Activated CD4-positive, CD25-positive, alpha-beta regulatory T cell treated with anti-CD3 and anti-CD28 coated beads, Interleukin-2, amount 50 U/mL, for 24 hours (primary cell): Measurements from ENCODE around the gene TNFAIP6.
"Not testable (repeated sequence)": the region's sequence is repeated elsewhere in the genome, so short reads cannot be mapped to it uniquely, and the experiment has no call there.

Experiments used
- ATAC-seq, 2 donors: fragments of 150-1000 bp; cut with Tn5 transposase; one replicate each; pipeline ENCODE4 v1.10.0; 2021; ENCODE audit warnings: mild to moderate bottlenecking in 1 of 2, moderate library complexity in 1 of 2

The TNFAIP6 gene

DNA sequence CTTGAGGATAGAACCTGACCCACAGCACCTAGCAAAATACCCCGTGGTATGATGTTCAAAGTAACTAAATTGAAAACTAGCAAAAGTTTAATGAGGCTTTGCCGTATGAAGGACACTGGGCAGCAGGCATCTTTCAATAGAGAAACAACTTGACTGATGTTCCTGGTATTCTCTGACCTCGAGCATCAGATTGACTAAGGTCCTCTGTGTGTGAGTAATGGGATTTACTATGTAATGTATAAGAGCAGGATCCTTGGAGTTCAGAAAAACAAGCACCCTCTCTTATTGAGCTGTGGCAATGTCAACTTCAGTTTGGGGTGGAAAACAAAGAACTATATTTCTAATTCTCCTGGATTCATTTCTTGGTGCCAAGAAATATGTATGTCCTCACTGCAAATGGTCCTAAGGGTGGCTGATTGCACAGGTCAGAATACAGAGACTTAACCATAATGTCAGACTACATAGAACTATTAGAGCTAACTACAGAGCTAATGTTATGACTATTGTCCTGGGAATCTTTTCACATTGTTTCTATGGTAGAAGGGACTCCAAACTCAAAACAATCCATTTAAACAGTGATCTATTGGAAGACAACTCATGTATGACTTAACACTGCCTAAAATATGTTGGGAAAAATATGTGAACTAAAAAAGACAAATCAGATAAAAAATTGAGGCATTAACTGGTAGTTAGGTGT lies 4.4 kb downstream of the TNFAIP6 start:
- no peak for ATAC-seq

DNA sequence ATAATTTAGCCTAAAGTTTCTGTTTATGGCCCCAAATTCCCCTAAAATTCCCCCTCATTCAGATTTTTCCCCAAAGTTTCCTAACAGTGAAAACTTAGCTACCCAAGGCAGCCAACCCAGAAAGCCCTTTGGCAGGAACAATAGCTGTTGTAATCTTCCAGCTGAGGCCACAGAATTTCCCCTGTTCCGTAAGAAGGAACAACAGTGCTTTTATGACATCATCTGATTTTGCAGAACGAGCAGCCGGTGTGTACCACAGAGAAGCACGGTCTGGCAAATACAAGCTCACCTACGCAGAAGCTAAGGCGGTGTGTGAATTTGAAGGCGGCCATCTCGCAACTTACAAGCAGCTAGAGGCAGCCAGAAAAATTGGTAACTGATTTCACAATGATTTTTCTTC lies 6.3 kb downstream of the TNFAIP6 start:
- ATAC-seq: peak in 1 of 2 donors; percentile 25

DNA sequence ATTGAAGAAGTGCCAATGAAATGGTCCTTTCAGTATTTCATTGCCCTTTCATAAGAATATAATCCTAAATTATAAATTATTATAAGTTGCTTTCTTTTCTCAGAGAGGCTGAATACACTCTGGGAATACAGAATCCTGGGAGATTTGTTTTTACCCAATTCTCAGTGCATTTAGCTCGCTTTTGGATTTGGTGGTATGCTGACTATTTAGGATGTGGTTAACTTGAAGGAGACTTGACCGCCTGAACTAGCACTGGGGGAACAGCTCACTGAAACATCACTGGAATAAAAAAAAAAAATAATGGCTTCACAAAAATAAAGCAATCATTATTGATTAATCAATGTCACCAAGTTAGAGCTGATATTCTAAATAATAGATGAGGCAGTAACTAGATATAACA lies 10.2 kb downstream of the TNFAIP6 start:
- ATAC-seq: no peak

DNA sequence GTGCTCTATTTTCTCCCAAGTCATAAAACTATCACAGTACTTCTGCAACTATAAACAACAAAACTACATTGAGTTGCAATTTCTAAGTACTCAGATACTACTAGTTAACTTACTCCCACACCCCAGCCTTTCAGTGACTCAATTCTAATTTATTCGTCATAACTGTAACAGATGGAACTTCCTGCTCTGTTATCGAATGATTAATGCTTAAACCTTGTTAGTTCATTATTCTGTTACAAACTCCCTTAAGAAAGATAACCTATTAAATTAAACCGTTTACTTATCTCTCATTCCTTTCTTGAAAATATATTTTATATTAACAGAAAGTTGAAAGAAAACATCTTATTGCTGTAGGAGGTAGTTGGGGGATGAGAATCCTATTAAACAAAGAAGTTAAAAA lies 17.0 kb downstream of the TNFAIP6 start:
- peak; percentile 88 to 97 for ATAC-seq

DNA sequence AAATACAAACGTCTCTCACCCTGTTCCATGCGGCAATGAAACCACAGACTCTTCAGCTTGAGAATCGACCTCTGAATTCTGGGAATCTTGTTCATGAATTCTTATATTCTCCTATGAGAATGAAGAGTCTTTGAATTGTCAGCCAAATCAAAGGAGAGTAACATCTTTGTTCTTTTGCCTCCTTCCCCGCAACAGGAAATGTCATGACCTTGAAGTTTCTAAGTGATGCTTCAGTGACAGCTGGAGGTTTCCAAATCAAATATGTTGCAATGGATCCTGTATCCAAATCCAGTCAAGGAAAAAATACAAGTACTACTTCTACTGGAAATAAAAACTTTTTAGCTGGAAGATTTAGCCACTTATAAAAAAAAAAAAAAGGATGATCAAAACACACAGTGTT lies 21.8 kb downstream of the TNFAIP6 start:
- no peak for ATAC-seq

DNA sequence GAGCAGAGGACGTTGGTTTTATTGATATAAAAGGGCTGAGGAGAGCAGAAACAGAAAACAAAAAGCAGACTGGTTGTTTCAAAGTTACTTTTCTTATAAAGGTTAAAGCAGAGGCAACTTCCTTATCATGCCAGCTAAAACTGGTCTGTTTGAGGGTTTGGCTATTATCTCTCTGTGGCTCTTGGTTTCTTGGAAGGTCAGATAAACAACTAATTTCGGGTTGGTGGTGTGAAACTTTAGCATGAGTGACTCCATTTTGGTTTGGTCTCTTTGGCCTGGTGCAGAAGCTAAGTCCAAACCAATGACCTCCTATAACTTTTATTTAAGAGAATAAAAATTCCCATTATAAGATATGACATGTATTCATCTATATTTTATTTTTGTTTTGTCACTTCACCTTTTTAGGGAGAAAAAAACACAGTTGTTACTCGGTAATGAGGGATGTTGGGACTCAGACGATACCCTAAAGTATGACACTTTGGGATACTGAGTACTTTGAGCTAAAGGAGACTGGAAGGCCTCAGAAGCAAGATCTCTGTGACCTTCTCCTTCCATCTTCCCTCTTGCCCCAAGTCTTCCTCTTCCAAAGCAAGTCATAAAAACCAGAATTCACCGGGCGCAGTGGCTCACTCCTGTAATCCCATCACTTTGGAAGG lies 23.3 kb downstream of the TNFAIP6 start:
- ATAC-seq: no peak

DNA sequence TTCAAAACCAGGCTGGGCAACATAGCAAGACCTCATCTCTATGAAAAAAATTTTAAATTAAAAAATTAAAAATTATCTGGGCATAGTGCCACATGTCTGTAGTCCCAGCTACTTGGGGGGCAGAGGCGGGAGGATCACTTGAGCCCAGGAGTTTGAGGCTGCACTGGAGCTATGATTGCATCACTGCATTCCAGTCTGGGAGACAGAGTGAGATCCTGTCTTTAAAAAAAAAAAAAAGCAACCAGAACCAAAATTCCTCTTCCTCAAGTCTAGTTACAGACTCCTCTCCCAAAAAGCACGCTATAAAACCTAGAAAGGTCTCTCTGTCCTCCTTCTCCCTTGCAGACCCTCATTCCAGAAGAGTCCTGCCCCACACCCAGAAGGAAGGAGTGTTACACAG lies 23.9 kb downstream of the TNFAIP6 start:
- no peak for ATAC-seq

DNA sequence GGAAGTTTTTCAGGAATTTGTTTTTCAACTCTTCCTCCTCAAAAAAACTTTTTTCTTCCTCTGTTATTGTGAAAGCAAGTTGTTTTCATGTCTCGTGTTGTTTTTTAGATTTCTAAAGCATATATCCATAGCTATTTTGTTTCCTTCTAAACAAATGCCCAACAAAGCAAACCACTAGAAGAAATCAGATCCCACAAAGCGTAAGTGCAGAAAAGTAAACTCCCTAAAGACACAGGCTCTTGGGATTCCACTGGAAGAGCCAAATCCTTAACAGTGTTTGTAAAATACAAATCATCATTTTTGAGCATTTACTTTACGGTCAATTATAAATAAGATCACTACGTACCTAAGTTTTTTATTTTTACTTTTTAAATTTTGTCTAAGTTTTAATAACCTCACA lies 30.6 kb downstream of the TNFAIP6 start:
- ATAC-seq: no peak

DNA sequence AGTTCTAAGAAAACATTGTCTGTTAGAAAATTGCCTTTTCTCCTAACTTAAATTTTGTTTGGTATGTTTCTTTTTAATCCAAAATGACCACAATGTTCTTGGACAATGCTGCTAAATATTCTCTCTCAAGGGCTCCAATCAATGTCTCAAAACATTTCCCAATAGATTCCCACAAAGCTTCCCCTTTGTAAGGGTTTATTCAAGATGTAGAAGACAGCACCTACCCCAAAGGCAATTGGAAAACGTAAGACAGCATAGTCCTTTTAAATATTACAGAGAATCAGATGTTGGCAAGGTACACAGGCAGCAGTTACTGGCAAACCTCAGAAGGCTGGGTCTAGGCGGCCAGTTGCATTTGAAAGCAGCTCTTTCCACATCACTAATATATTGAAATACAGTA lies 34.0 kb downstream of the TNFAIP6 start:
- ATAC-seq: no peak

DNA sequence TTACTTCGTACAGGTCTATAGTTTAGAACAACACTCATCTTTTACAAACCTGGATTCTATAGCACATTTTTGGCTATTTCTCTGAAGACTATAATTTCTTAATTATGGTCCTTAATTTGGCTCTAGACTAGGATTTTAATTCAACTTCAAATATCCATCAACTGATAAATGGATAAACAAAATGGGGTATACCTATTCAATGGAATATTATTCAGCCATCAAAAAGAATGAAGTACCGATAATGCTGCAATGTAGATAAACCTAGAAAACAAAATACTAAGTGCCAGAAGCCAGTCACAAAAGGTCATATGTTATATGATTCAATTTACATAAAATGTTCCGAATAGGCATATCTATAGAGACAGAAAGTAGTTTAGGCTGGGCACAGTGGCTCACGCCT lies 37.1 kb downstream of the TNFAIP6 start:
- ATAC-seq: no peak

DNA sequence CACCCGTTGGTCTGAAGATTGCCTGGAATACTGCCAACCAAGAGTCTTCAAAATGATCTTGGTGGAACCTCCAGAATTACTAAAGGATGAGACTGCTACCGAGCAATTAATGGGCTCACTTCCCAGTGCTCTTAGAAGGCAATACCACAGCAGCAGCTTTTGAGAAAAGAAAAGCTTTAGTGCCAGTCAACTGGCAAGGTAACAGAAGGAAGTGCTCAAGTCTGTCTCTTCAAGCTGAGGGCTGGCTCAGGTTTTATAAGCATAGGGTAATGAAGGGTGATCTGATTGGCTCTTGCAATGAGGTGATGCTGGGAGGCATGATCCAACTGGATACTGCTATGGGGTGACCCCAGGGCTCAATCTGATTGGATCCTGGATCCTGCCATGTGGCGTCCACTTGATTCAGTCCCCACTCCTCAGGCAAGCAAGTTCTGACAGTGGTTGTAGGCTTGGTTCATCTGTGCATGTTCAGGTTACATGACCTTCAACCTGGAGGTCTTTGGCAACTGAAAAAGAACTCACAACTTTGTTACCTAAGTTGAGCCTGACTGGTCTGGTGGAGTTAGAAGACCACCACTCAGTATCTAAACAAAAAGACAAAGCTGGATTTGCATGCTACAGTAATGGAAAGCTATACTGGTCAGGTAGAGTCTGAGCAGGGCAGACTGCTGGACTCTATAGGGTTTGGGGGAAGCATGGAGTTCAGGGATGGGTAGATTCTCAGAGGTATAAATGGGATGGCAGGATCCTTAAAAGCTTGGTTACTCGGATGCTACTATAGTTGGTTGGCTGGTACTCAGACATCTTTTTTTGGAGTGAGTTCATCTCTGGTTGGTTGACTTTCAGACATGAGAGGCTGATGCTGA lies 38.4 kb downstream of the TNFAIP6 start:
- no peak for ATAC-seq

DNA sequence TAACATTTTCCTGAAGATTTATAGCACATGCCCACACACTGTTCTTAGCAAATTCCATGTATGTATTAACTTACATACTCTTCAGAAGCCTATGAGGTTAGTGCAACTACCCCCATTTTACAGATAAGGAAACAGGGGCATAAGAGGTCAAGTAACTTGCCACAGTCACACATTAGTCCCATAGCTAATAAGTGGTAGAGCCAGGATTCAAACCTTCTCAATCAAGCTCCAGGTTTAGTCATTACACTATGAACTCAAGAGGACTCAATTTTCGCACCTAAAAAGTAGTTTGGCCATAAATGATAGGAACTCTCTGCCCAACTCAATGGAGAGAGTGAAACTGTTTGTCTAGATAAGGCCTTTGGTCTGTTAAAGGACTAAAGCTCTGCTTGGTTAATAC lies 42.6 kb downstream of the TNFAIP6 start:
- no peak for ATAC-seq

DNA sequence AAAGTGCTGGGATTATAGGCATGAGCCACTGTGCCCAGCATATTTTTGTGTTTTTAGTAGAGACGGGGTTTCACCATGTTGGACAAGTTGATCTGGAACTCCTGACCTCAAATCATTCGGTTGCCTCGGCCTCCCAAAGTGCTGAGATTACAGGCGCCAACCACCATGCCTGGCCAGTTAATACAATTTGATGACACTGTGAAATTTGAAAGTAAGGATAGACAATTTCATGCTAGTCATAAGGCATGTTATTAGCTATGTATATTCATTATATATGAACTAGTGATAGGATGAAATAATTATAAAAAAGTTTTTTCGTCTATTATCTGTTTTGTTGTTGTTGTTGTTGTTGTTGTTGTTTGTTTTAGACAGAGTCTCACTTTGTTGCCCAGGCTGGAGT lies 43.8 kb downstream of the TNFAIP6 start:
- ATAC-seq: no peak

DNA sequence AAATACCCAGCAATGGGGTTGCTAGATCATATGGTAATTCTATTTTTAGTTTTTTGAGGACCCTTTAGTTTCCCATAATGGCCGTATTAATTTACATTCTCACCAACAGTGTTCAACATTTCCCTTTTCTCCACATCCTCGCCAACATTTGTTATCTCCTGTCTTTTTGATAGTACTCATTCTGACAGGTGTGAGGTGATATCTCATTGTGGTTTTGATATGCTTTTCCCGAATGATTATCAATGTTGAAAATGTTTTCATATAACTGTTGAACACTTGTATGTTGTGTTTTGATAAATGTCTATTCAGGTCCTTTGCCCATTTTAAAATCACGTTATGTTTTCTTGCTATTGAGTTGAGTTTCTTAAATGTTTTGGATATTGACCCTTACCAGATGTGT lies 46.5 kb downstream of the TNFAIP6 start:
- no peak for ATAC-seq

DNA sequence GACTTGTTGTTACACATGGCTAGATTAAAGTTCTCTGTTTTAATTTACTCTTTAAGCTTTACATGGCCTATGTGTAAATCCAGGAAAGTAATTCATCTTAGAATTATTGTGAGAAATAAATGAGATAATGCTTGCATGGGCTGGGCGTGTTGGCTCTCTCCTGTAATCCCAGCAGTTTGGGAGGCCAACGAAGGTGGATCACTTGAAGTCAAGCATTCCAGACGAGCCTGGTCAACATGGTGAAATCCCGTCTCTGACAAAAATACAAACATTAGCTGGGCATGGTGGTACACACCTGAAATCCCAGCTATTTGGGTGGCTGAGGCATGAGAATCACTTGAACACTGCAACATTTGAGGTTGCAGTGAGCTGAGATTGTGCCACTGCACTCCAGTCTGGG lies 48.0 kb downstream of the TNFAIP6 start:
- ATAC-seq: no peak

DNA sequence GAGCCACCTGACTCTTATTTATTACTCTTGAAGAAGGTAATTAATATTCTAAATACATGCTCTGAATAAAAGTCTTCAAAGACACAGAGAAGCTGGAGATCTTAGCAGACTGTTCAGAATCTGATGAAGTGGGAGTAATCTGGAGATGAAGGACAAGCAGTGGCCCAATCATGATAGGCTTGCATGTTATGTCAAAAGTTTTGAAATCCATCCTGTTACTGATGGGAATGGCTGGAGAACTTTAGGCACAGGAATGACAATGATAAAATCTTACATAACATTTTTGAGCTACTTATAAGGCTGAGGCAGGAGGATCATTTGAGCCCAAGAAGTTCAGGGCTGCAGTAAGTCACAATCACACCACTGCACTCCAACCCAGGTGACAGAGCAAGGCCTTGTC lies 49.9 kb downstream of the TNFAIP6 start:
- ATAC-seq: no peak

DNA sequence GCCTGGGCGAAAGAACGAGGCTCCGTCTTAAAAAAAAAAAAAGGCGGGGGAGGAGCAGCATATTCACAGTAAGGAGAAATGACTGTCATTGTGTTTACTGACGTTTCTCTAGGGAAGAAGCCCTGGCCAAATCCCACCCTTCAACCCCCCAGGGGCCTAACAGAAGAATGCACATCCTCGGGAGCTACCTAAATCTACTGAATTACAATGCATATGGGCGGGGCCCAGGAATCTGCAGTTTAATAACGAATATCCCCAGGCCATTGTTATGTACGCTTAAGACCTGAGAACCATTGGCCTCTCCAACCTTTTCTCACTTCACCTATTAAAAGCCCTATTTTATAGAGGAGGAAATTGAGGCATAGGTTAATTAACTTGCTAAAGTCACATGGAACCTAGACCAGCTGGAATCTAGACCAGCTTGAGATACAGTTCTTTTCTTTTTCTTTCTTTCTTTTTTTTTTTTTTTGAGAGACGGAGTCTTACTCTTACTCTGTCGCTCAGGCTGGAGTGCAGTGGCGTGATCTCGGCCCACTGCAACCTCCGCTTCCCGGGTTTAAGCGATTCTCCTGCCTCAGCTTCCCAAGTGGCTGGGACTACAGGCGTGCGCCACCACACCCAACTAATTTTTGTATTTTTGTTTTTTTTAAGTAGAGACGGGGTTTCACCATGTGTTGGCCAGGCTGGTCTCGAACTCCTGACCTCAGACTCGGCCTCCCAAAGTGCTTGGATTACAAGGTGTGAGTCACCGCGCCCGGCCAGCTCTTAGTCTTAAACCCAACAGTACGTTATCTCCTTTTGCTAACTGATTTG lies 51.6 kb downstream of the TNFAIP6 start:
- no peak for ATAC-seq

DNA sequence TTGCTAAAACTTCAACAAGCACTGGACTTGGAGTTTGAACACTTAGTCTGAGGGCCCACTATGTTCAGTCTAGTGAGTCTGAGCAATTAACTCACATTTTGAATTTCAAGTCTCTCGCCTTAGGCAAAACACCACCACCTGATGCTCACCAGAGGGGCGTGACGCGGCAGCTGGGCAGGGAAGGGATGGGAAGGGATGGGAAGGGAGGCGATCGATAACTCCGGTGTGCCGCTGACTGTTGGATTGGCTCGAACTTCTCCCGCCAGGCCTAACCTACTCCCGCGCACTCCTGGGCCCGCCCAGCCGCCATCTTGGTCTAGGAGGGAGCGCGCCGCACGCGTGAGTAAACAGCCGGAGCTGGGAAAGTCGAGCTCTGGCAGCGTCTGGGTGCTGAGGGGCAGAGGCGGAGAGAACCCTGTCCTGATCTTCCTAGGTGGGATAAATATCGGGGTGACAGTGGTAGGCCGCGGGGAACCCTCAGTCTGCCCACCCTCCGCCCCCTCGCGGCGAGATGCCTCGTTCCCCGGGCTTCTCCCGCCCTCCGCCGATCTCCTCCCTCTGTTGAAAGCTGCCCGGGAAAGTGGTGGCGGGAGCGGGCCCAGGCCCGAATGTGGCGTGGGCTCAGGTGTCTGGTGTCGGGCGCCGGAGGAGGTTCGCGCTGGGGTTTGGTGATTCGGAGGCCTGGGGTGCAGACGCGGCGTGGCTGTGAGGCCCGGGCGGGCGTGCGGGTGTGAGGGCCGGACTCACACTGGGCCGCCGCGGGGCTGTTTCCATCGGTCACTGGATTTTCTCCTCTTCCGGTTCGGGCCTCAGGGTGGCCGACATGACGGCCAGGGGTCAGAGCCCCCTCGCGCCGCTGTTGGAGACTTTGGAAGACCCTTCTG lies 52.5 kb downstream of the TNFAIP6 start, which contains the start of gene RIF1:
TSS of gene RIF1 (plus strand) at position 302 of the 884 bp plus-strand sequence. CDS start at position 824, 522 bp downstream.
- ATAC-seq: peak; percentile 95 to 96

DNA sequence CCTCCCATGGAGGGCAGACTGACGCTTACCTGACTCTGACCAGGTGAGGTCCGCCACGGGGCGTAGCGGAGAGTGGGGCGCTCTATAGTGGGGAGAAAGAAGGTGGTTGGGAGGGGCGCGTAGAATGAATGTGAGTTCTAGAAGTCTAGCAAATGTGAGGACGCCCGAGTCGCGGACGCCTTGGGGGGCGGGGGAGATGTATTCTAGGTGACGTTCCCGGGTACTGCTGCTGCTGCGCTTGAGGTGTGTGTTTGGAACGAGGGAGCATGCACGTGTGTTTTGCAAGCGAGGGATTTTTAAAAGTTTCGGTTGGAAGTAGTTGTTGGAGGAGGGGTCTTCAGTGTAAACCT lies 53.1 kb downstream of the TNFAIP6 start:
- peak; percentile 40 to 49 for ATAC-seq

DNA sequence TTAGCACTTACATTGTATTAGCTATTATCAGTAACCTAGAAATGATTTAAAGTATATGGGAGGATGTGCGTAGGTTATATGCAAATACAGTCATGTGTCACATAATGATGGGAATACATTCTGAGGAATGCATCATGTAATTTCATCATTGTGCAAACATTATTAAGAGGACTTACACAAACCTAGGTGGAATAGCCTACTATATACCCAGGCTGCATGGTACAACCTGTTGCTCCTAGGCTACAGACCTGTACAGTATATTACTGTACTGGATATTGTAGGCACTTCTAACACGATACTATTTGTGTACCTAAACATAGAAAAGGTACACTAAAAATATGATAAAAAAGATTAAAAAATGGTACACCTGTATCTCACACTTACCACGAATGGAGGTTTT lies 60.3 kb downstream of the TNFAIP6 start:
- ATAC-seq: no peak

DNA sequence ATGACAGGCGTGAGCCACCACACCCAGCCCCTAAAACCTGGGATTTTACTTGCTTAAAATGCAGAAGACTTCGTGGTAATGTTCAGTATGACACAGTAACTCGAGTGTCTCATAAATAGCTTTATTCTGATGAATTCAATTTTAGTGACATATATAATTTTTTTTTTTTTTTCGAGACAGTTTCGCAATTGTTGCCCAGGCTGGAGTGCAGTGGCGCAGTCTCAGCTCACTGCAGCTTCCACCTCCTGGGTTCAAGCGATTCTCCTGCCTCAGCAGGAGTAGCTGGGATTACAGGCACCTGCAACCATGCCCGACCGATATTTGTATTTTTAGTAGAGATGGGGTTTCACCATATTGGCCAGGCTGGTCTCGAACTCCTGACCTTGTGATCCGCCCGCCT lies 64.3 kb downstream of the TNFAIP6 start:
- ATAC-seq: not testable (repeated sequence)

DNA sequence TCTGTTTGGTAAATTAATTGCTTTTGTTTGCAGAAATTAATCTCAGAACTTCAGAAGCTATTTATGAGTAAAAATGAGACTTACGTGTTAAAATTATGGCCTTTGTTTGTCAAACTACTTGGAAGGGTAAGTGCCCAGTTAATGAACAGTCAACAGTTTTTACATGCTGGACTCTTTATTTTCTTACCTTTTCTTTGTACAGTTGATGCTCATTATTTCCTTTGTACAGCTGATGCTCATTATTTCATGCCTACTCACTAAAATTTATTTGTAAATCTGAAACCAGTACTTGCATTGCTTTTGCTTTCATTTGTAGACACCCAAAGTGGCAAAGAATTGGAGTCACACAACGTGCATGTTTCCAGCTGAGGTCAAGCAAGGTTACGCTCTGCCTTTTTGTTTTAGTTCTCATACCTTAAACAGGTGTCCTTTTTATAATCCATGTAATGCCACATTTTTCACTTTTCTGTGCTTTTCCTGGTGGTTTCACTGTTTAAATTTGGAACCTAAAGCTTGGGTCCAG lies 65.6 kb downstream of the TNFAIP6 start:
- peak; percentile 52 to 56 for ATAC-seq
